Keratinocyte (primary cell): ENCODE results near the gene ALPP.

ENCODE experiments used
- CTCF ChIP-seq, 3 experiments: IDR thresholded peaks in 1 of 3; conservative IDR thresholded peaks in 1 of 3; optimal IDR thresholded peaks in 1 of 3; 2 replicates in 2 of 3; 3 replicates in 1 of 3; pipeline versions ENCODE3 to v1.5.1; 2011; ENCODE audit warnings: low read length in 3 of 3, mild to moderate bottlenecking in 3 of 3, moderate library complexity in 2 of 3, control low read depth in 1 of 3, inconsistent platforms in 1 of 3; ENCODE audit not compliant: insufficient read depth in 2 of 3; ENCODE audit errors: extremely low read depth in 1 of 3
- EZH2 ChIP-seq: IDR thresholded peaks from one replicate; pipeline ENCODE4 v1.6.1; 2012; ENCODE audit warnings: inconsistent platforms, mild to moderate bottlenecking, low read length, moderate library complexity

- TF ChIP-seq CTCF (optimal IDR thresholded peaks at IDR 0.05 in 1 of 3, IDR thresholded peaks at IDR 0.05 in 1 of 3, conservative IDR thresholded peaks at IDR 0.05 in 1 of 3; ENCODE audit: extremely low read depth in 1 of 3, insufficient read depth in 2 of 3, low read length in 3 of 3) (no peak), EZH2 (no peak)
Observed at GRCh38 chr2:232375164-232375563, 3.4 kb upstream of the ALPP start.
